Right ventricle myocardium inferior (tissue), 1 donor: ENCODE results near the gene S100B. TPM values are rescaled to one million over a fixed set of nuclear protein-coding genes. Genes with fewer than 3 reads are reported as not detected.
"Not testable (repeated sequence)": the region's sequence is repeated elsewhere in the genome, so short reads cannot be mapped to it uniquely, and the experiment has no call there.

ENCODE experiments used
- ATAC-seq: fragments of 200-7000 bp; cut with Tn5 transposase; one replicate; pipeline ENCODE4 v1.9.1; 2020; ENCODE audit warnings: mild to moderate bottlenecking, moderate library complexity
- DNase-seq: peaks from one replicate; pipeline ENCODE4 v3.0.0; 2021; ENCODE audit errors: missing footprints
- intact Hi-C: fragments of 100-400 bp; cut with DNase I; formaldehyde crosslinking; loops from one replicate; pipeline ENCODE4 v1.11.0; 2022
- total RNA-seq: library from RNA; stranded (reverse); fragmentation: NEBNext Ultra II Directional; extraction: Animal tissue kit (Norgen Biotek cat#: 25700); gene quantifications from one replicate; pipeline ENCODE4 v1.2.1, GENCODE V29; 2021
- donor health status: DM: no; HTN: yes; CAD: no; lungs with severe emphysema.

S100B gene
- total RNA-seq, 1 donor from 2014 or later, result 8.3 TPM

GRCh38 chr21:46607636-46608035, 2.8 kb upstream of the S100B start:
- intact Hi-C loops, result no loop called here
- DNase-seq (no peak), ATAC-seq (no peak)

GRCh38 chr21:46606427-46606813, 1.5 kb upstream of the S100B start:
- no peak for DNase-seq

GRCh38 chr21:46605767-46606426, 1.0 kb upstream of the S100B start:
- ATAC-seq, result peak; percentile 77
- peak; percentile 85 for DNase-seq
- intact Hi-C loops, result no loop called here

More at GRCh38 chr21:46606427-46606813, 1.5 kb upstream of the S100B start:
- peak; percentile 29 for ATAC-seq
- intact Hi-C loops, result no loop called here

GRCh38 chr21:46604329-46604974, 430 bp downstream of the S100B start:
- intact Hi-C loops, result no loop called here
- DNase-seq, result no peak
- no peak for ATAC-seq

GRCh38 chr21:46603228-46603627, 1.7 kb downstream of the S100B start:
- DNase-seq (no peak), ATAC-seq (no peak)
- intact Hi-C loops, result no loop called here

GRCh38 chr21:46600978-46601377, 3.9 kb downstream of the S100B start:
- ATAC-seq, result no peak
- DNase-seq, result no peak
- intact Hi-C loops, result no loop called here

- intact Hi-C loops, result no loop called here
- no peak for DNase-seq
- ATAC-seq, result no peak
Measured at GRCh38 chr21:46600305-46600704, 4.6 kb downstream of the S100B start.

- intact Hi-C loops, result no loop called here
- ATAC-seq (peak; percentile 26), DNase-seq (no peak)
Measured at GRCh38 chr21:46598581-46599572, 6.0 kb downstream of the S100B start.

- ATAC-seq (no peak), DNase-seq (no peak)
- intact Hi-C loops, result no loop called here
Measured at GRCh38 chr21:46597896-46598343, 7.0 kb downstream of the S100B start.

- intact Hi-C loops, result no loop called here
- DNase-seq (no peak), ATAC-seq (no peak)
Measured at GRCh38 chr21:46597031-46597430, 7.9 kb downstream of the S100B start.

GRCh38 chr21:46596201-46596600, 8.7 kb downstream of the S100B start:
- ATAC-seq, result no peak
- intact Hi-C loops, result no loop called here

GRCh38 chr21:46594276-46594675, 10.6 kb downstream of the S100B start:
- ATAC-seq (no peak), DNase-seq (no peak)
- intact Hi-C loops, result loop anchor here (2.0 kb wide), 1 partner anchor 69 kb away; no protein-coding TSS in a partner anchor

More at GRCh38 chr21:46596201-46596600, 8.7 kb downstream of the S100B start:
- no peak for DNase-seq

- DNase-seq (no peak), ATAC-seq (no peak)
- intact Hi-C loops, result no loop called here
Measured at GRCh38 chr21:46585191-46585953, 19.5 kb downstream of the S100B start.

GRCh38 chr21:46581780-46582307, 23.0 kb downstream of the S100B start:
- no peak for ATAC-seq
- no peak for DNase-seq
- intact Hi-C loops, result no loop called here

GRCh38 chr21:46579394-46579793, 25.5 kb downstream of the S100B start:
- DNase-seq, intact Hi-C loops, ATAC-seq: not testable (repeated sequence)

GRCh38 chr21:46577786-46578185, 27.1 kb downstream of the S100B start:
- intact Hi-C loops, DNase-seq, ATAC-seq: not testable (repeated sequence)

- intact Hi-C loops, result no loop called here
- DNase-seq (no peak), ATAC-seq (no peak)
Measured at GRCh38 chr21:46572850-46573249, 32.0 kb downstream of the S100B start.

GRCh38 chr21:46570631-46571030, 34.3 kb downstream of the S100B start:
- ATAC-seq (no peak), DNase-seq (no peak)
- intact Hi-C loops, result no loop called here
